Sigmoid colon (tissue), 4 donors: ENCODE data around the gene IL1A.

Source experiments
- CTCF ChIP-seq, 4 experiments: fragments of 450-650 bp in 3 of 4; fragments of 200-600 bp in 1 of 4; IDR thresholded peaks; one replicate each; pipeline ENCODE4 v1.5.1; 2016 to 2019; ENCODE audit warnings: antibody characterized with exemption in 4 of 4, mild to moderate bottlenecking in 3 of 4, moderate library complexity in 2 of 4
- EP300 ChIP-seq, 4 donors: sonication (generic); formaldehyde crosslinking; IDR thresholded peaks; one replicate each; pipeline ENCODE4 v1.6.1; 2017; ENCODE audit warnings: antibody characterized with exemption in 4 of 4
- POLR2A ChIP-seq, 2 donors: fragments of 450-650 bp; IDR thresholded peaks; one replicate each; pipeline ENCODE4 v1.6.1; 2016; ENCODE audit warnings: antibody characterized with exemption in 2 of 2, mild to moderate bottlenecking in 2 of 2, moderate library complexity in 2 of 2
- POLR2AphosphoS5 ChIP-seq, 4 donors: sonication (generic); formaldehyde crosslinking; IDR thresholded peaks; one replicate each; pipeline ENCODE4 v1.6.1; 2017; ENCODE audit warnings: antibody characterized with exemption in 4 of 4

- TF ChIP-seq CTCF (IDR thresholded peaks at IDR 0.05) (no peak), POLR2A (IDR thresholded peaks at IDR 0.05) (no peak), POLR2AphosphoS5 (IDR thresholded peaks at IDR 0.05) (no peak), EP300 (IDR thresholded peaks at IDR 0.05) (no peak)
These were observed 15.9 kb downstream of the IL1A start for GRCh38 chr2:112768432-112768831.
